ENCODE results near the gene TSSC4. TPM values are rescaled to one million over a fixed set of nuclear protein-coding genes. Genes with fewer than 3 reads are reported as not detected.

The TSSC4 gene
- total RNA-seq, 1 donor from 2014 or later: 48.4 TPM

DNA sequence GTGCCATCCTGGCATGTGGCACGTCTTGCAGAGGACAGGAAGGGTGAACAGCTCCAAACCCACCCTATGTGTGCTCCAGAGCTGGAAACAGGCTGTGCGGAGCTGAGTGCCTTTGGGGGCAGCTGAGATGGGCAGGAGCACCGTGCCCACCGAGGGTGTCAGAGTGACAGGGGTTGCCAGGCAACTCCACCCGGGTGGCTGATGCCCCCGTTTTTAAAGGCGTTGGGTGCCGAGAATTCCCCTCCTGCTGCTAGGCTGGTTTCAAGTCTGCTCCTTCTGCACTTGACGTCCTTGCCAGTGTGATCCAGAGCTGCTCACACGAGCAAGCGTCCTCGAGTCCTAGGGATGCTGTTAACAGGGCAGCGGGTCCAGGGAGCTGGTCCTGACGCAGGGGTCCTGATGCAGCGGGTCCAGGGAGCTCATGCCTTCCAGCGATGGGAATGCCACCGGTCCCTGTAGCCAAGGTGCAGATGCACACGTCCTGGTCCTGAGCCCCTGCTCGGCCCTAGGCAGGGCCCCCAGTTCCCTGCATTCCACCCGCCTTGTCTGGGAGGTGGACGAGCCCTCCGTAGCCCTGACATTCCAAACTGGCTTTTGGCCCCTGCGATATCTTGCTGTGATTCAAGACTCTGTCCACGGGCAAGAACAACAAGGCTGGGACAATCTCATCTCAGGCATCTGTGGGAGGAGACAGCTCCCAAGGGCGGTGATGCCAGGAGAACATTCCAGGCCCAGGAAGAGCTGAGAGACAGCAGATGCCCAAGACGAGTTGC, 49.2 kb downstream of the TSSC4 start:
- TF ChIP-seq CTCF (IDR thresholded peaks at IDR 0.05; ENCODE audit: unreplicated experiment): no peak
- H3K4me1 Mint-ChIP-seq (ENCODE audit: unreplicated experiment): peaks cover 16% of the 10 kb centered on the region
- no peak overlapping the region for H3K4me3 Mint-ChIP-seq (ENCODE audit: unreplicated experiment)
- no peaks in the 10 kb centered on the region for H3K36me3 Mint-ChIP-seq (ENCODE audit: low read depth, unreplicated experiment)
- no peaks in the 10 kb centered on the region for H3K9me3 Mint-ChIP-seq (ENCODE audit: unreplicated experiment)
- no peak for DNase-seq (ENCODE audit: low spot score)
- H3K27ac Mint-ChIP-seq (ENCODE audit: unreplicated experiment): no peak overlapping the region
- H3K27me3 Mint-ChIP-seq (ENCODE audit: unreplicated experiment): peaks cover 12% of the 10 kb centered on the region

GRCh38 chr11:2450321-2451041, 49.9 kb downstream of the TSSC4 start:
- TF ChIP-seq CTCF (IDR thresholded peaks at IDR 0.05; ENCODE audit: unreplicated experiment): no peak
- no peak overlapping the region for H3K27ac Mint-ChIP-seq (ENCODE audit: unreplicated experiment)
- peaks cover 13% of the 10 kb centered on the region for H3K4me1 Mint-ChIP-seq (ENCODE audit: unreplicated experiment)
- H3K36me3 Mint-ChIP-seq (ENCODE audit: low read depth, unreplicated experiment): no peaks in the 10 kb centered on the region
- no peaks in the 10 kb centered on the region for H3K9me3 Mint-ChIP-seq (ENCODE audit: unreplicated experiment)
- no peak overlapping the region for H3K4me3 Mint-ChIP-seq (ENCODE audit: unreplicated experiment)
- H3K27me3 Mint-ChIP-seq (ENCODE audit: unreplicated experiment): peaks cover 12% of the 10 kb centered on the region
- DNase-seq (ENCODE audit: low spot score): no peak

DNA sequence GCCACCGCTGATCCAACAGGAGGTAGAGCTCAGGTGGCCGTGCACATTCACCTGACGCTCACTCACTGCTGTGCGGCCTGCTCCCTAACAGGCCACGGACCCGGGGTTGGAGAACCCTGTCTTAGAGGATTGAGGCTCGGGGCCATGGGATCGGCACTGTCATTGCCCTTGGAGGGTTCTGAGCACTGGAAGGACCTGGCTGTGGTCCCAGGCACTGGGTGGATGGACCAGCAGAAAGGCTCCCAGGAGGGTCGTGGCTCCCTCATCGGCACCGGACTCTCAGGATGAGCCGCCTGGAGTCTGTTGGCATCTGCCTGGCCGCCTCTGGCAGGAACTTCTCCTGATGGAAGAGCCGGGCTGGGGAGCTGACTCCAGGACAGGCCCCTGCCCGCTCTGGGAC, 50.8 kb downstream of the TSSC4 start:
- no peak for TF ChIP-seq CTCF (IDR thresholded peaks at IDR 0.05; ENCODE audit: unreplicated experiment)
- H3K4me3 Mint-ChIP-seq (ENCODE audit: unreplicated experiment): no peak overlapping the region
- H3K27me3 Mint-ChIP-seq (ENCODE audit: unreplicated experiment): peaks cover 12% of the 10 kb centered on the region
- DNase-seq (ENCODE audit: low spot score): no peak
- peaks cover 13% of the 10 kb centered on the region for H3K4me1 Mint-ChIP-seq (ENCODE audit: unreplicated experiment)
- no peak overlapping the region for H3K27ac Mint-ChIP-seq (ENCODE audit: unreplicated experiment)
- no peaks in the 10 kb centered on the region for H3K9me3 Mint-ChIP-seq (ENCODE audit: unreplicated experiment)
- no peaks in the 10 kb centered on the region for H3K36me3 Mint-ChIP-seq (ENCODE audit: low read depth, unreplicated experiment)

GRCh38 chr11:2451916-2452315, 51.4 kb downstream of the TSSC4 start:
- DNase-seq (ENCODE audit: low spot score): no peak
- TF ChIP-seq CTCF (IDR thresholded peaks at IDR 0.05; ENCODE audit: unreplicated experiment): no peak
- Mint-ChIP-seq H3K27ac (ENCODE audit: unreplicated experiment) (no peak overlapping the region), H3K36me3 (ENCODE audit: low read depth, unreplicated experiment) (no peaks in the 10 kb centered on the region), H3K27me3 (ENCODE audit: unreplicated experiment) (peaks cover 12% of the 10 kb centered on the region), H3K4me3 (ENCODE audit: unreplicated experiment) (no peak overlapping the region), H3K4me1 (ENCODE audit: unreplicated experiment) (peaks cover 12% of the 10 kb centered on the region), H3K9me3 (ENCODE audit: unreplicated experiment) (no peaks in the 10 kb centered on the region)

Measured in endothelial cell (in vitro differentiated cells).